HG02571 (cell line): Measurements from ENCODE around the gene IMMP2L.
"Not testable (repeated sequence)": the region's sequence is repeated elsewhere in the genome, so short reads cannot be mapped to it uniquely, and the experiment has no call there.

Experiments
- ATAC-seq: cut with Tn5 transposase; IDR thresholded peaks from one replicate; pipeline ENCODE4 v1.9.1; 2021; ENCODE audit warnings: mild to moderate bottlenecking, moderate library complexity; ENCODE audit not compliant: unreplicated experiment

Gene IMMP2L

GRCh38 chr7:111272092-111272491 is 290.2 kb downstream of the IMMP2L start:
- ATAC-seq: no peak

- ATAC-seq: not testable (repeated sequence)
Observed at GRCh38 chr7:111270794-111271193, 291.5 kb downstream of the IMMP2L start.

GRCh38 chr7:111268941-111269340 is 293.4 kb downstream of the IMMP2L start:
- ATAC-seq: no peak

GRCh38 chr7:111266613-111267012 is 295.7 kb downstream of the IMMP2L start:
- no peak for ATAC-seq

- ATAC-seq: no peak
Observed at GRCh38 chr7:111265394-111265793, 296.9 kb downstream of the IMMP2L start.

- ATAC-seq: no peak
Observed at GRCh38 chr7:111264981-111265380, 297.3 kb downstream of the IMMP2L start.

- no peak for ATAC-seq
Observed at GRCh38 chr7:111264111-111264868, 298.0 kb downstream of the IMMP2L start.

- ATAC-seq: no peak
Observed at GRCh38 chr7:111262293-111263116, 299.8 kb downstream of the IMMP2L start.

- ATAC-seq: no peak
Observed at GRCh38 chr7:111261496-111261895, 300.8 kb downstream of the IMMP2L start.

GRCh38 chr7:111259991-111260390 is 302.3 kb downstream of the IMMP2L start:
- ATAC-seq: no peak

GRCh38 chr7:111256391-111256790 is 305.9 kb downstream of the IMMP2L start:
- ATAC-seq: no peak

- no peak for ATAC-seq
Observed at GRCh38 chr7:111255576-111255975, 306.7 kb downstream of the IMMP2L start.

- ATAC-seq: not testable (repeated sequence)
Observed at GRCh38 chr7:111251365-111251764, 310.9 kb downstream of the IMMP2L start.

- not testable (repeated sequence) for ATAC-seq
Observed at GRCh38 chr7:111249807-111250206, 312.5 kb downstream of the IMMP2L start.

- no peak for ATAC-seq
Observed at GRCh38 chr7:111242141-111242755, 320.0 kb downstream of the IMMP2L start.

GRCh38 chr7:111240371-111240770 is 321.9 kb downstream of the IMMP2L start:
- ATAC-seq: peak; percentile 66

GRCh38 chr7:111239437-111239836 is 322.9 kb downstream of the IMMP2L start:
- ATAC-seq: no peak

- ATAC-seq: no peak
Observed at GRCh38 chr7:111238886-111239285, 323.4 kb downstream of the IMMP2L start.

- ATAC-seq: no peak
Observed at GRCh38 chr7:111235709-111236108, 326.6 kb downstream of the IMMP2L start.

GRCh38 chr7:111232249-111233084 is 329.8 kb downstream of the IMMP2L start:
- ATAC-seq: peak; percentile 50

- ATAC-seq: no peak
Observed at GRCh38 chr7:111229916-111230315, 332.4 kb downstream of the IMMP2L start.
